OCI-LY7 (cell line): ENCODE measurements around the gene FLACC1.

ENCODE experiments used
- CTCF ChIP-seq: fragments of 200-600 bp; sonication (generic); conservative IDR thresholded peaks from 2 replicates; pipeline ENCODE4 v1.5.1; 2014; ENCODE audit warnings: mild to moderate bottlenecking, antibody characterized with exemption, low read length, moderate library complexity, mixed read lengths
- EZH2phosphoT487 ChIP-seq: fragments of 200-600 bp; sonication (generic); IDR thresholded peaks from 2 replicates; pipeline ENCODE4 v1.6.1; 2018; ENCODE audit warnings: low read depth, borderline replicate concordance, mild to moderate bottlenecking, mixed run types, antibody characterized with exemption, low read length, moderate library complexity, mixed read lengths

GRCh38 chr2:201280191-201281040 is 76.7 kb downstream of the FLACC1 start:
- TF ChIP-seq CTCF: no peak
- TF ChIP-seq EZH2phosphoT487: no peak
